CD8-positive, alpha-beta memory T cell (primary cell): ENCODE measurements around the gene GRM5. TPM values are rescaled to one million over a fixed set of nuclear protein-coding genes. Genes with fewer than 3 reads are reported as not detected.
"Not testable (repeated sequence)": the region's sequence is repeated elsewhere in the genome, so short reads cannot be mapped to it uniquely, and the experiment has no call there.

ENCODE experiments used
- CTCF ChIA-PET: fragments of 350-600 bp; sonication (Branson Sonifier 250); formaldehyde crosslinking; loops from one replicate; lab custom pipeline; 2021; ENCODE audit warnings: antibody characterized with exemption; lab: Charles Lee
- POLR2A ChIA-PET: fragments of 350-600 bp; sonication (Branson Sonifier 250); formaldehyde crosslinking; loops from one replicate; lab custom pipeline; 2021; ENCODE audit warnings: antibody characterized with exemption; lab: Charles Lee
- DNase-seq, 5 donors: peaks; one replicate each; pipeline versions ENCODE4 v3.0.0 to v3.0.0-alpha.2; 2020 to 2022; ENCODE audit warnings: mixed read lengths in 1 of 5
- H3K27ac ChIP-seq: one replicate; pipeline ENCODE4 v1.7.0; 2013; ENCODE audit warnings: low read depth, mild to moderate bottlenecking, low read length, moderate library complexity
- H3K27me3 ChIP-seq: 2 replicates; pipeline ENCODE4 v1.7.0; 2013; ENCODE audit warnings: low read length, mild to moderate bottlenecking; ENCODE audit not compliant: insufficient read depth, poor library complexity, severe bottlenecking
- H3K36me3 ChIP-seq: 2 replicates; pipeline ENCODE4 v1.7.0; 2013; ENCODE audit warnings: mild to moderate bottlenecking, low read length, moderate library complexity; ENCODE audit not compliant: insufficient read depth
- H3K4me1 ChIP-seq: 2 replicates; pipeline ENCODE4 v1.7.0; 2013; ENCODE audit warnings: mild to moderate bottlenecking, low read length, moderate library complexity; ENCODE audit not compliant: insufficient read depth
- H3K4me3 ChIP-seq: 2 replicates; pipeline ENCODE4 v1.7.0; 2013; ENCODE audit warnings: mild to moderate bottlenecking, low read length
- H3K9me3 ChIP-seq: 2 replicates; pipeline ENCODE4 v1.7.0; 2013; ENCODE audit warnings: mild to moderate bottlenecking, low read length
- H3K27ac Mint-ChIP-seq, 8 donors: one replicate each; pipeline ENCODE4 v1.8.0; 2020 to 2021; ENCODE audit warnings: mixed read lengths in 8 of 8, mild to moderate bottlenecking in 6 of 8, inconsistent platforms in 3 of 8, moderate library complexity in 3 of 8
- H3K27me3 Mint-ChIP-seq, 2 donors: one replicate each; pipeline ENCODE4 v1.8.0; 2020 to 2021; ENCODE audit warnings: mixed read lengths in 2 of 2, mild to moderate bottlenecking in 1 of 2, moderate library complexity in 1 of 2
- H3K36me3 Mint-ChIP-seq, 3 donors: one replicate each; pipeline ENCODE4 v1.8.0; 2020 to 2021; ENCODE audit warnings: mixed read lengths in 3 of 3, inconsistent platforms in 1 of 3, mild to moderate bottlenecking in 1 of 3
- H3K4me1 Mint-ChIP-seq, 3 donors: one replicate each; pipeline ENCODE4 v1.8.0; 2020 to 2021; ENCODE audit warnings: mixed read lengths in 3 of 3, inconsistent platforms in 1 of 3, mild to moderate bottlenecking in 1 of 3
- H3K4me3 Mint-ChIP-seq, 7 donors: one replicate each; pipeline ENCODE4 v1.8.0; 2020 to 2021; ENCODE audit warnings: mixed read lengths in 7 of 7, mild to moderate bottlenecking in 6 of 7, moderate library complexity in 4 of 7, inconsistent platforms in 2 of 7
- H3K9me3 Mint-ChIP-seq, 5 donors: one replicate each; pipeline ENCODE4 v1.8.0; 2020 to 2022; ENCODE audit warnings: mixed read lengths in 5 of 5, mild to moderate bottlenecking in 3 of 5, moderate library complexity in 2 of 5, inconsistent platforms in 1 of 5
- polyA plus RNA-seq: library from polyadenylated mRNA; unstranded; fragments of 300-500 nt; fragmentation: Illumina TruSeq; gene quantifications from one replicate; pipeline ENCODE4 v1.2.3, GENCODE V29; 2021
- total RNA-seq, 2 experiments: library from RNA; stranded (reverse); gene quantifications; one replicate each; pipeline ENCODE4 v1.2.3, GENCODE V29; 2021

The GRM5 gene
- total and polyA plus RNA-seq, 3 experiments from 2014 or later = not detected

DNA sequence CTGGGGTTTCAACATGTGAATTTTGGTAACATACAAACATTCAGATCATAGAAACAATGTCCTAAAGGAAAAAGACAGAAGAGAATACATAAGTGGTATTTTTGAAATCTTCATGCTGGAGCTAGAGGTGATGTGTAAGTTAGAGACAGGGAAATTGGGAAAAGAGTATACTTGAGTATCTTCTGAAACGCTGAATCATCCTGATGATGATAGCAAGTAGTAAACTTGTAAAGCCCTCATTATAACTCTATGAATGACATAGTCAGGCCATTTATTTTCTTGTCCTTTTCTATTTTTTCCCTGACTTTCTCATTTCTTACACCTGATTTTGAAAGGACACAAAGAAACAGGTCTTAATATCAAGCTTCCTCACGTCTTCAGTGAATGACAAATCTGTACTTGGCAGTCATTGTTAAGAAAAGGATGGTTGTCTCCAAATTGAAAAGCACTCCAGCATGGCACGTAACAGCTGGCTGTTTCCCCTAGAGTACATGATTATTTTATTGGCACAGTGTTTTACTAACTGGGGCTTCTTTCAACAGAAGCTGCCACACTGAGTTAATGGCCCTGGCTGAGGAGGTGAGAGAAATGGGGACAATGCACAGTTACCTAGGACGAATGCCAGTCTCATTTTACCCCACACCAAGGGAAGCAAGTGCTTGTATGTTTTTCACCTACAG is 587.5 kb downstream of the GRM5 start:
- no peak for DNase-seq
- H3K27ac Mint-ChIP-seq = no peak overlapping the region
- H3K4me1 ChIP-seq = no peaks in the 10 kb centered on the region
- H3K36me3 ChIP-seq = no peaks in the 10 kb centered on the region
- ChIA-PET POLR2A (no interaction called here), CTCF (no interaction called here)
- H3K27me3 ChIP-seq = no peaks in the 10 kb centered on the region
- H3K27me3 Mint-ChIP-seq = peaks cover 1 to 13% of the 10 kb centered on the region in 2 donors
- H3K4me1 Mint-ChIP-seq = no peaks in the 10 kb centered on the region
- H3K9me3 Mint-ChIP-seq = no peaks in the 10 kb centered on the region
- peaks cover 0 to 1% (median 0%) of the 10 kb centered on the region in 3 donors for H3K36me3 Mint-ChIP-seq
- no peaks in the 10 kb centered on the region for H3K9me3 ChIP-seq
- H3K4me3 Mint-ChIP-seq = no peak overlapping the region
- H3K27ac ChIP-seq = no peak overlapping the region
- no peak overlapping the region for H3K4me3 ChIP-seq

GRCh38 chr11:88475991-88476418 is 589.8 kb downstream of the GRM5 start:
- Histone ChIP-seq H3K36me3 (no peaks in the 10 kb centered on the region), H3K4me3 (no peak overlapping the region), H3K4me1 (no peaks in the 10 kb centered on the region), H3K9me3 (no peaks in the 10 kb centered on the region), H3K27me3 (no peaks in the 10 kb centered on the region), H3K27ac (no peak overlapping the region)
- Mint-ChIP-seq H3K4me1 (no peaks in the 10 kb centered on the region), H3K9me3 (no peaks in the 10 kb centered on the region), H3K27ac (no peak overlapping the region), H3K36me3 (peaks cover 0 to 1% (median 0%) of the 10 kb centered on the region in 3 donors), H3K4me3 (no peak overlapping the region), H3K27me3 (peaks cover 1 to 8% of the 10 kb centered on the region in 2 donors)
- ChIA-PET CTCF (no interaction called here), POLR2A (no interaction called here)
- DNase-seq = no peak

DNA sequence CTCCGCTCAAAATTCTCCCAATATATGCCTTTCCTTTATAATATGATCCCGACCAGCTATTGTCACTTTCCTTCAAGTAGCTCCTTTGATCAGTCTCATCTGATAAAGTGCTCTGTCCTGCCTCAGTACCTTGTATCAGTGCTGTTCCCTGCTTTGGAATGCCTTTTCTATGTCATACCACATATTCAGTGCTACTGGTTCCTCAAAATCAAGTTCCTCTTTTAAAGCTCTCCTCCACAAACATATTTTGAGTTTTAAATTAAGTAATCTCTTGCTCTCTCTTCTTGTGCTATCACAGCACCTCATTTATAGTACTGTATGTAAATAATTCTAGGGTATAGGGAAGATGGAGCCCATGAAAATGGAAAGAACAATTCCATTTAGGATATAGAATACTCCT is 591.1 kb downstream of the GRM5 start:
- Mint-ChIP-seq H3K27ac (peak overlapping the region in 2 of 8 donors; percentile 11 to 21), H3K4me3 (no peak overlapping the region), H3K9me3 (no peaks in the 10 kb centered on the region), H3K36me3 (peaks cover 0 to 1% (median 0%) of the 10 kb centered on the region in 3 donors), H3K4me1 (no peaks in the 10 kb centered on the region), H3K27me3 (peaks cover 0 to 8% of the 10 kb centered on the region in 2 donors)
- Histone ChIP-seq H3K36me3 (no peaks in the 10 kb centered on the region), H3K4me1 (no peaks in the 10 kb centered on the region), H3K4me3 (no peak overlapping the region), H3K27me3 (no peaks in the 10 kb centered on the region), H3K27ac (no peak overlapping the region), H3K9me3 (no peaks in the 10 kb centered on the region)
- POLR2A ChIA-PET = no interaction called here
- DNase-seq = no peak
- CTCF ChIA-PET = interaction anchor here (1.0 kb wide), 1 partner anchor 10 kb away, joined by 4 read pairs; no protein-coding TSS in a partner anchor

DNA sequence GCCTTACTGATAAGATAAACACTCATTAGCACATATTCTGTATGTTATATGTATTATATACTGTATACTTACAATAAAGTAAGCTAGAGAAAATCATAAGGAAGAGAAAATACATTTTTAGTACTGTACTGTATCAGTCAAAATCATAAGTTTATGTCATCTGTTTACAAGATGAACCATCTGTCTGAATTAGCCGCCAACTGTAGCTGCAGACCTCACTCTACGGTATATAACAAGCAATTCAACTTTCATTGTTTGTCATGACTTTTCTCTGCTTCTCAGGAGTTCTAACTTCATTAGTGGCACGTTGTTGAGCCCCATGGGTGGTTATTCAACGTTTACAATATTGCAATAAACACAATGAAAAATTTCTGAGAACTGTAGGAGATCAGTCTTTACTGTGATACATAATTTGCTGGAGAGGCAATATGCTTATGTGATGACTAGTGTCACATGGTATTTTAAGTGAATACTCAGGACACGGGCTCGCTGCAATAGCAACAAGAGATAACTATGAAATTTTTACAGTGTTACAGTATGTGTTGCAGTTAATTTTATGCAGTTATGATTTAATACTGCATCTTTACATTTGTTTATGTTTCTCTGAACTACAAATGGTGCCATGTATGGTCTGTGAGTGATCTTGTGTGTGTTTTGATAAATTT is 596.1 kb downstream of the GRM5 start:
- Mint-ChIP-seq H3K27me3 (peaks cover 2 to 16% of the 10 kb centered on the region in 2 donors), H3K27ac (no peak overlapping the region), H3K9me3 (no peaks in the 10 kb centered on the region), H3K4me1 (no peaks in the 10 kb centered on the region), H3K36me3 (peaks cover 0 to 5% (median 4%) of the 10 kb centered on the region in 3 donors), H3K4me3 (no peak overlapping the region)
- no peaks in the 10 kb centered on the region for H3K36me3 ChIP-seq
- H3K4me1 ChIP-seq = no peaks in the 10 kb centered on the region
- ChIA-PET POLR2A (no interaction called here), CTCF (no interaction called here)
- no peak overlapping the region for H3K27ac ChIP-seq
- DNase-seq = no peak
- H3K9me3 ChIP-seq = no peaks in the 10 kb centered on the region
- H3K27me3 ChIP-seq = no peaks in the 10 kb centered on the region
- H3K4me3 ChIP-seq = no peak overlapping the region

DNA sequence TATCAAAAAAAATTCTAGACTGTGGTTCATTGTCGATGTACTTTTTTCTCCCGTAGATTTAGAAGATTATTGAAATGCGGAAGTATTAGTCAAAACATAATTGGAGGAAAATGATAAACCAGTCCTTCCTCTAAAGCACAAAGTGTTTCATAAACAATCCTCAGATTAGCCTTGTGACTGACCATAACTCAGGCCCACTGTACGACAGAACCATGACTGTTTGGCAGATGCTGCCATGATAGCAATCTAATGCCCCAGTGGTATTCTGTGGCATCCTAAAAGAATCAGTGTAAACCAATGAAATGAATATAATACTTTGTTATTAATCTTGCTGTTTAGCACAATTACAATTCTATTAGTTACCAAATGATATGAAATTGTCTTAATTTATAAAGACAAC is 601.3 kb downstream of the GRM5 start:
- POLR2A ChIA-PET = no interaction called here
- H3K4me3 Mint-ChIP-seq = no peak overlapping the region

DNA sequence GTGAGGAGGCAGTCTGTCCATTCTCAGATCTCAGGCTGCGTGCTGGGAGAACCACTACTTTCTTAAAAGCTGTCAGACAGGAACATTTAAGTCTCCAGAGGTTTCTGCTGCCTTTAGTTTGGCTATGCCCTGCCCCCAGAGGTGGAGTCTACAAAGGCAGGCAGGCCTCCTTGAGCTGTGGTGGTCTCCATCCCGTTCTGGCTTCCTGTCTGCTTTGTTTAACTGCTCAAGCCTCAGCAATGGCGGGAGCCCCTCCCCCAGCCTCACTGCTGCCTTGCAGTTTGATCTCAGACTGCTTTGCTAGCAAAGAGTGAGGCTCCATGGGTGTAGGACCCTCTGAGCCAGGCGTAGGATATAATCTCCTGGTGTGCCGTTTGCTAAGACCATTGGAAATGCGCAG is 602.5 kb downstream of the GRM5 start:
- H3K27ac Mint-ChIP-seq, H3K27ac ChIP-seq, H3K4me3 Mint-ChIP-seq, H3K27me3 ChIP-seq, POLR2A ChIA-PET, H3K36me3 ChIP-seq, H3K4me1 ChIP-seq, CTCF ChIA-PET, H3K4me3 ChIP-seq, DNase-seq, H3K9me3 ChIP-seq, H3K4me1 Mint-ChIP-seq: not testable (repeated sequence)
- peaks cover 2 to 13% of the 10 kb centered on the region in 2 donors for H3K27me3 Mint-ChIP-seq
- peaks cover 0 to 31% (median 5%) of the 10 kb centered on the region in 3 donors for H3K36me3 Mint-ChIP-seq
- H3K9me3 Mint-ChIP-seq = peaks cover 0 to 19% (median 10%) of the 10 kb centered on the region in 5 donors

More for the DNA sequence above, 601.3 kb downstream of the GRM5 start:
- H3K9me3 ChIP-seq = no peaks in the 10 kb centered on the region
- H3K27me3 ChIP-seq = no peaks in the 10 kb centered on the region
- Mint-ChIP-seq H3K27ac (no peak overlapping the region), H3K27me3 (peaks cover 4 to 13% of the 10 kb centered on the region in 2 donors), H3K36me3 (peaks cover 0 to 31% (median 5%) of the 10 kb centered on the region in 3 donors), H3K4me1 (no peaks in the 10 kb centered on the region), H3K9me3 (peaks cover 0 to 19% (median 5%) of the 10 kb centered on the region in 5 donors)
- no peak overlapping the region for H3K4me3 ChIP-seq
- H3K27ac ChIP-seq = no peak overlapping the region
- H3K36me3 ChIP-seq = no peaks in the 10 kb centered on the region
- CTCF ChIA-PET = no interaction called here
- no peaks in the 10 kb centered on the region for H3K4me1 ChIP-seq
- DNase-seq = no peak

GRCh38 chr11:88458047-88458446 is 607.7 kb downstream of the GRM5 start:
- H3K4me1 Mint-ChIP-seq, H3K4me3 Mint-ChIP-seq, H3K27ac ChIP-seq, H3K27me3 Mint-ChIP-seq, H3K9me3 ChIP-seq, H3K27me3 ChIP-seq, CTCF ChIA-PET, H3K36me3 ChIP-seq, POLR2A ChIA-PET, DNase-seq, H3K4me3 ChIP-seq, H3K4me1 ChIP-seq, H3K27ac Mint-ChIP-seq: not testable (repeated sequence)
- Mint-ChIP-seq H3K36me3 (peaks cover 0 to 25% (median 0%) of the 10 kb centered on the region in 3 donors), H3K9me3 (peaks cover 0 to 12% (median 8%) of the 10 kb centered on the region in 5 donors)

DNA sequence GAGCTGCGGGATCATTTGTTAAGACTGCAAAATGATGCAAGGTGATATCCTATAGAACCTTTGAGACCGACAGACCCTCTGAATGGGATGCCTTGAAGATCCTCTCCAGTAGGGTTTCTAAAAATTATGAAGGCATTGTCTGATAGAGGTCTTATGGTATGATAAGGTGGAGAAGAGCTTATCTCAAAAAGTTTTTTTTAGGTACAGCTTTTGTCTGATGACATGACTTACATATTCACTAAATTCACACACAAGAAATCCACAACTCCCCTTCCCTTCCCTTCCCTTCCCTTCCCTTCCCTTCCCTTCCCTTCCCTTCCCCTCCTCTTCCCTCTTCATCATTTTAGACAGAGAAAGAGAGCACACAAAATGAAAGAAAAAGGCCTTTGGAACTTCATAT is 609.8 kb downstream of the GRM5 start:
- peaks cover 0 to 5% (median 0%) of the 10 kb centered on the region in 3 donors for H3K36me3 Mint-ChIP-seq
- H3K9me3 ChIP-seq = no peaks in the 10 kb centered on the region
- peaks cover 0 to 6% (median 2%) of the 10 kb centered on the region in 5 donors for H3K9me3 Mint-ChIP-seq
- DNase-seq = no peak
- ChIA-PET POLR2A (no interaction called here), CTCF (no interaction called here)
- no peak overlapping the region for H3K27ac Mint-ChIP-seq
- no peak overlapping the region for H3K4me3 ChIP-seq
- H3K36me3 ChIP-seq = no peaks in the 10 kb centered on the region
- H3K27ac ChIP-seq = no peak overlapping the region
- H3K27me3 Mint-ChIP-seq = peaks cover 0 to 3% of the 10 kb centered on the region in 2 donors
- H3K4me1 Mint-ChIP-seq = peaks cover 0 to 5% (median 0%) of the 10 kb centered on the region in 3 donors
- no peak overlapping the region for H3K4me3 Mint-ChIP-seq
- H3K4me1 ChIP-seq = no peaks in the 10 kb centered on the region
- no peaks in the 10 kb centered on the region for H3K27me3 ChIP-seq
